GOT3 (cell line): ENCODE results near the gene CYS1.

Experiments used
- DNase-seq: peaks from one replicate; lab custom pipeline; 2025; ENCODE audit warnings: mixed read lengths; lab: John Stamatoyannopoulos, UW

CYS1 gene

GRCh38 chr2:10047616-10048500, 32.4 kb downstream of the CYS1 start:
- DNase-seq = no peak

GRCh38 chr2:10046931-10047330, 33.3 kb downstream of the CYS1 start:
- no peak for DNase-seq

- DNase-seq = no peak
These were observed 34.5 kb downstream of the CYS1 start for GRCh38 chr2:10045561-10046355.

- peak; percentile 73 for DNase-seq
These were observed 36.2 kb downstream of the CYS1 start for GRCh38 chr2:10043906-10044601.

- peak; percentile 33 for DNase-seq
These were observed 36.8 kb downstream of the CYS1 start, which contains the start of gene KLF11 for GRCh38 chr2:10043256-10043905. Gene KLF11 (plus strand): TSS chr2:10043550. CDS start chr2:10043717, 167 bp downstream.

GRCh38 chr2:10042301-10043161, 37.7 kb downstream of the CYS1 start:
- DNase-seq = no peak

GRCh38 chr2:10041711-10042110, 38.5 kb downstream of the CYS1 start:
- no peak for DNase-seq

- no peak for DNase-seq
These were observed 40.4 kb downstream of the CYS1 start for GRCh38 chr2:10039658-10040410.

- DNase-seq = no peak
These were observed 41.5 kb downstream of the CYS1 start for GRCh38 chr2:10038716-10039115.

- no peak for DNase-seq
These were observed 42.1 kb downstream of the CYS1 start for GRCh38 chr2:10038123-10038522.

- DNase-seq = peak; percentile 71
These were observed 43.9 kb downstream of the CYS1 start for GRCh38 chr2:10036095-10036884.

GRCh38 chr2:10035633-10036032, 44.6 kb downstream of the CYS1 start:
- DNase-seq = no peak

GRCh38 chr2:10035053-10035422, 45.2 kb downstream of the CYS1 start:
- no peak for DNase-seq

- no peak for DNase-seq
These were observed 45.7 kb downstream of the CYS1 start for GRCh38 chr2:10034333-10035052.

GRCh38 chr2:10033251-10034006, 46.8 kb downstream of the CYS1 start:
- no peak for DNase-seq

GRCh38 chr2:10032746-10033105, 47.5 kb downstream of the CYS1 start:
- no peak for DNase-seq

- no peak for DNase-seq
These were observed 48.1 kb downstream of the CYS1 start for GRCh38 chr2:10031886-10032745.
